H4 (cell line): ENCODE data around the gene LCE1B. TPM values are rescaled to one million over a fixed set of nuclear protein-coding genes. Genes with fewer than 3 reads are reported as not detected.

Experiments used
- DNase-seq: peaks from one replicate; pipeline ENCODE4 v3.0.0-alpha.2; 2015; ENCODE audit warnings: low spot score
- total RNA-seq: library from RNA; depleted of rRNA; stranded (reverse); fragments of >200 nt; shearing (Covaris generic); gene quantifications from 2 replicates; pipeline ENCODE4 v1.2.3, GENCODE V29; 2014; rRNA removed

LCE1B gene
- total RNA-seq, 1 experiment from 2014 or later = not detected

- DNase-seq = no peak
Measured at GRCh38 chr1:152860129-152860528, 48.4 kb downstream of the LCE1B start.

GRCh38 chr1:152861374-152861773, 49.6 kb downstream of the LCE1B start:
- DNase-seq = no peak

Other genes with a start within 250 kb of the LCE1B start
- gene LCE3E, start 245.2 kb upstream of the LCE1B start, total RNA-seq = not detected in 2 replicates
- gene LCE3D, start 231.5 kb upstream of the LCE1B start, total RNA-seq = not detected in 2 replicates
- gene LCE3C, start 211.7 kb upstream of the LCE1B start, total RNA-seq = not detected in 2 replicates
- not detected in 2 replicates for gene LCE3B, start 198.2 kb upstream of the LCE1B start, total RNA-seq
- gene LCE3A, start 188.9 kb upstream of the LCE1B start, total RNA-seq = not detected in 2 replicates
- not detected in 2 replicates for gene LCE2D, start 148.6 kb upstream of the LCE1B start, total RNA-seq
- not detected in 2 replicates for gene LCE2C, start 136.7 kb upstream of the LCE1B start, total RNA-seq
- not detected in 2 replicates for gene LCE2B, start 125.8 kb upstream of the LCE1B start, total RNA-seq
- not detected in 2 replicates for gene LCE2A, start 113.6 kb upstream of the LCE1B start, total RNA-seq
- not detected in 2 replicates for gene LCE4A, start 103.8 kb upstream of the LCE1B start, total RNA-seq
- gene KPRP, start 53.9 kb upstream of the LCE1B start, total RNA-seq = not detected in 2 replicates
- not detected in 2 replicates for gene LCE1F, start 36.8 kb upstream of the LCE1B start, total RNA-seq
- gene LCE1E, start 25.7 kb upstream of the LCE1B start, total RNA-seq = not detected in 2 replicates
- gene LCE1D, start 15.2 kb upstream of the LCE1B start, total RNA-seq = not detected in 2 replicates
- gene LCE1C, start 5.3 kb upstream of the LCE1B start, total RNA-seq = not detected in 2 replicates
- not detected in 2 replicates for gene LCE1A, start 15.5 kb downstream of the LCE1B start, total RNA-seq
- not detected in 2 replicates for gene LCE6A, start 30.9 kb downstream of the LCE1B start, total RNA-seq
- not detected in 2 replicates for gene LCE7A, start 48.0 kb downstream of the LCE1B start, total RNA-seq
- not detected in 2 replicates for gene SMCP, start 66.4 kb downstream of the LCE1B start, total RNA-seq
- not detected in 2 replicates for gene IVL, start 96.6 kb downstream of the LCE1B start, total RNA-seq
- not detected in 2 replicates for gene SPRR5, start 135.2 kb downstream of the LCE1B start, total RNA-seq
- not detected in 2 replicates for gene SPRR4, start 158.7 kb downstream of the LCE1B start, total RNA-seq
- not detected in 2 replicates for gene SPRR1A, start 172.1 kb downstream of the LCE1B start, total RNA-seq
- gene SPRR3, start 189.8 kb downstream of the LCE1B start, total RNA-seq = not detected in 2 replicates
- gene SPRR1B, start 219.2 kb downstream of the LCE1B start, total RNA-seq = not detected in 2 replicates
- not detected in 2 replicates for gene SPRR2D, start 229.1 kb downstream of the LCE1B start, total RNA-seq
- gene SPRR2A, start 245.5 kb downstream of the LCE1B start, total RNA-seq = not detected in 2 replicates